GM19035 (cell line): ENCODE results near the gene PKP1.
"Not testable (repeated sequence)": the region's sequence is repeated elsewhere in the genome, so short reads cannot be mapped to it uniquely, and the experiment has no call there.

Source experiments
- ATAC-seq: cut with Tn5 transposase; IDR thresholded peaks from one replicate; pipeline ENCODE4 v1.9.1; 2021; ENCODE audit not compliant: unreplicated experiment

PKP1 gene

GRCh38 chr1:201282931-201283829 is at the start of gene PKP1:
PKP1 (plus strand) TSS chr1:201283506; CDS start chr1:201283703, 197 bp downstream.
- ATAC-seq = no peak

GRCh38 chr1:201239646-201240045 is 43.7 kb upstream of the PKP1 start:
- not testable (repeated sequence) for ATAC-seq

- no peak for ATAC-seq
These were observed 43.1 kb upstream of the PKP1 start for GRCh38 chr1:201240171-201240570.

- ATAC-seq = no peak
These were observed 41.6 kb upstream of the PKP1 start for GRCh38 chr1:201241736-201242135.

- no peak for ATAC-seq
These were observed 38.2 kb upstream of the PKP1 start for GRCh38 chr1:201245082-201245481.

- no peak for ATAC-seq
These were observed 34.4 kb upstream of the PKP1 start for GRCh38 chr1:201248721-201249559.

GRCh38 chr1:201250326-201251011 is 32.8 kb upstream of the PKP1 start:
- ATAC-seq = no peak

GRCh38 chr1:201251411-201251810 is 31.9 kb upstream of the PKP1 start:
- no peak for ATAC-seq

GRCh38 chr1:201251851-201252430 is 31.4 kb upstream of the PKP1 start:
- ATAC-seq = no peak

- ATAC-seq = no peak
These were observed 30.3 kb upstream of the PKP1 start for GRCh38 chr1:201252944-201253371.

GRCh38 chr1:201253411-201253810 is 29.9 kb upstream of the PKP1 start:
- no peak for ATAC-seq

GRCh38 chr1:201253906-201254624 is 29.2 kb upstream of the PKP1 start:
- no peak for ATAC-seq

- ATAC-seq = no peak
These were observed 28.5 kb upstream of the PKP1 start for GRCh38 chr1:201254625-201255478.

- ATAC-seq = no peak
These were observed 27.6 kb upstream of the PKP1 start for GRCh38 chr1:201255479-201256362.

- ATAC-seq = not testable (repeated sequence)
These were observed 25.2 kb upstream of the PKP1 start for GRCh38 chr1:201258132-201258531.

GRCh38 chr1:201258763-201259230 is 24.5 kb upstream of the PKP1 start:
- ATAC-seq = no peak

GRCh38 chr1:201259476-201260235 is 23.6 kb upstream of the PKP1 start:
- no peak for ATAC-seq

GRCh38 chr1:201260236-201260590 is 23.1 kb upstream of the PKP1 start:
- no peak for ATAC-seq
